SK-N-DZ (cell line): Measurements from ENCODE around the gene NDST1.

ENCODE experiments used
- DNase-seq: peaks from one replicate; pipeline ENCODE4 v3.0.0-alpha.2; 2015; ENCODE audit warnings: low spot score

Gene NDST1

GRCh38 chr5:150585781-150586341, 77.9 kb downstream of the NDST1 start:
- DNase-seq, result no peak

- no peak for DNase-seq
Observed at GRCh38 chr5:150587016-150587415, 79.1 kb downstream of the NDST1 start.

- DNase-seq, result no peak
Observed at GRCh38 chr5:150587856-150588595, 80.1 kb downstream of the NDST1 start.

GRCh38 chr5:150588596-150588890, 80.6 kb downstream of the NDST1 start:
- no peak for DNase-seq

DNA sequence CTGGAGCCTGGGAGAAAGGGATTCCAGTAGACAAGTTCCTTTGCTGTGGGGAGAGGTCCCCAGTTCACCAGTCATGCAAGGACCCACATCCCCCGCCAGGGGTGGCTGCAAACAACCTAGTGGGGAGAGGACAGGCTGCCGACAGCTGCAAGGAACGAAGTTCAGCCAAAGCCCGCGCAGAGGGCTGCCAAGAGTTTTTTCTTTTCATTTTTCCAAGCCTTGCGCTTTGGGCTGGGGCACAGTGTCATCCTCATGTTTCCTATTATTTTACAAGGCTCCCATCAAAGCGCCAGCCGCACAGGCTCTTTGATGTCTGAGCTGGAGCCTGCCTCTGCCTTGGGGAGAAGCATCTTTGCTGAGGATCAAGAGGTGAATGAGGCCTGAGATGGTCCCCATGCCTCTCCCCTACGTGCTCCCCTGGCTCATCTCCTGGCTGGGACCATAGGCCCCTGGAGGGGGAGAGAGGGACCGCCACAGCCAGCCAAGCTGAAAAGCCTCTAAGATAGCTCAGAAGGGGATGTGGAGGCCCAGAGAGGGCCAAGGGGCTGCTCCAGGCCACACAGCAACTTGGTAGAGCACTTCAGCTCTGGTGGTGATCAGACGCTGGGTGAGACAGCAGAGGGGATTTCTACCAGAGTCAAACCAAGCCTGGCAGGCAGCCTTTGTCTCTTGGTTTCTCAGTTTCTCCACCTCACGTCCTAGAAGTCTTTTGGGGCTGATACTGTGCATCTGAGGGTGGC, 82.1 kb downstream of the NDST1 start:
- DNase-seq, result peak; percentile 76

- peak; percentile 62 for DNase-seq
Observed at GRCh38 chr5:150590979-150591695, 83.2 kb downstream of the NDST1 start.

- no peak for DNase-seq
Observed at GRCh38 chr5:150593593-150593992, 85.7 kb downstream of the NDST1 start.

- no peak for DNase-seq
Observed at GRCh38 chr5:150593996-150594395, 86.1 kb downstream of the NDST1 start.

GRCh38 chr5:150595466-150596031, 87.6 kb downstream of the NDST1 start:
- DNase-seq, result peak; percentile 38

DNA sequence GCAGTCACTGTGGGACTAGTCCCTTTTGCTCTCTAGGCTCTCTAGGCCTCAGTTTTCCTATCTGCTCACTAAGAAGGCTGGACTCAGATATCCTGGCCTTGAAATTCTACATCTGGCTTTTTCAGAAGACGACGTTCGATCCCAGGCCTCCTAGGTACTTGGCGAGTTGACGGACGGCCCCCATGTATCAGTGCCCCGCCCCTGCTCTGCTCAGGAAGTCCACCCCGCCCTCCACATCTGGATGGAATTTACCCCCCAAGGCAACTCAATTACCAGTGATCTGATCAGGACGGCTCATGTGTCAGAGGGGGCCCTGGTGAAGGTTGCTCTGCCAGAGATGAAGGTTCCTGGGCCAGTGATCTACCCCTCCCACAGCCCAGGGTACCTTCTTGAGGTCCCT, 88.4 kb downstream of the NDST1 start:
- DNase-seq, result peak; percentile 81

- DNase-seq, result peak; percentile 26
Observed at GRCh38 chr5:150596826-150597225, 88.9 kb downstream of the NDST1 start.

DNA sequence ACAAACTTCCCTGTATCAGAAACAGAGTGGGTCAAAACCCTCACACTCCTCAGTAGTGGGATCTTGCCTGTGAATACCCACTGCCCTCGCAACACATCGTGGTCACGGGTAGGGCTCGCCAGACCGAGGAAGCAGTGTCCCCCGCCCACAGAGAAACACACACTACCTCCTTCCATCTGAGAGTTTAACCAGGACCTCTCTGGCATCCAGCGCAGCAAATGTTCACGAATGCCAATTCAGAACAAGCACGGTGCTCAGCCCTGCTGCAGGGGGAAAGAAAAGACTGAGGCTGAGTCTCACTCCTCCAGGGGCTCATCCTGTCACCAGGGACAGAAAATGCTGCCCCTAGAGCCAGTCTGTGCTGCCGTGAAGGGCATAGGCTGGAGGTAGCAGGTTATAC, 90.1 kb downstream of the NDST1 start:
- no peak for DNase-seq

DNA sequence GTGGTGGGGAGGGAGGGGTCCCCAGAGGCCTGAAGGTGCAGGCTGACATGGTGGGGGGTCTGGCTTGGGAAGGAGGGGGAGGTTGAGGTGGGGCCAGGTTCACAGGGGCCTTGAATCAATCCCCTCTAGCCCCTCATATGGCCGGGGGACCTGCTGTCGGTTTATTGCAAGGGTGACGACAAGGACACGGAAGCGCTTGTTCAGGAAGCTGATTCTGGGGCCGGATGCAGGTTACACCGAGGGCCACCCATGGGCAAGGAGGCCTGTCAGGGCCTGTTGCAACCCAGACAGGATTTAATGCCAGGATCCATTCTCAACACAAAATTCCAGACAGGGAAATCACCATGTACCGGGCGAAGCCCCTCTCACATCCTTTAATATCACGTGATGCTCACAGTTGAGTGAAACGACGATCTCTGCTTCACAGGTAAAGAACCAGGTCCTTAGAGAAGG, 90.9 kb downstream of the NDST1 start:
- DNase-seq, result no peak

- DNase-seq, result no peak
Observed at GRCh38 chr5:150599281-150599680, 91.3 kb downstream of the NDST1 start.

GRCh38 chr5:150599917-150600511, 92.1 kb downstream of the NDST1 start:
- no peak for DNase-seq

GRCh38 chr5:150600616-150601490, 92.9 kb downstream of the NDST1 start:
- peak; percentile 17 for DNase-seq

DNA sequence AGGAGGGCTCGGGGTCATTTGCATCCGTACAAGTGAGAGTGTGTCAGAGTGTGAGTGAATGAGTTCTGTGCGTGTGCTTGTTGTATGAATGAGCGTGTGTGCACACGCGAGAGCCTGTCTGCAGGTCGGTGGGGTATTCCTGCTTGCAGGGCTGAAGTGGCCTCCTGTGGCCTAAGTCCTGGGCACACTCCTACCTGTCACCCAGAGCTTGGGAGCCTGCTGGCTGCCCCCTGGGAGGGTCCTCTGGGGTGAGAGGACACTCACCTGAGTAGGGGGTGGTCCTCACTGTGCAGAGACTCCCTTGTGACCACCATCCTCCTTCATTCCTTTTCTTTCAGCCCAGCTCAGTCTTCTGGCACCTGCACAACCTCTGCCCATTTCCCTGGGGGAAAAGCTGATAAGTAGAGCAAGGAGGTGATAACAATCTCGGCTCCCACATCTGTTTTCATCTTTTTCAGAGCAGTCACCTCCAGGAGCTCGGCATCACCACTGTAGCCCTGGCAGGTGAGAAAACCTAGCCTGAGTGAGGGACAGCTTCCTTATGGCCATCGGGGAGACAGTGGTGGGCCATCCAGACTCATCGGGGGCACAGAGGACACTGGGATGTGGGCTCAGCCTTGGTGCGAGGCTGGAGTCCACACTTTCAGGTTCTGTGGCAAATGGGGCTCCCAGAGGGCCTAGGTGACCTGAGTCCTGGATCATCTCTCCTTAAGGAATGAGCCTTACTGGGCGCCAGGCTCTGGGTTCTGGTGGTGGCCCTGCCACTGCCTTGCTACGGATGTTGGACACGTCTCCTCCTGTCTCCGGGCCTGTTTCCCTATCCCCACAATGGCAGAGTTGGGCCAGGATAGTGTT, 93.8 kb downstream of the NDST1 start:
- DNase-seq, result peak; percentile 54

DNA sequence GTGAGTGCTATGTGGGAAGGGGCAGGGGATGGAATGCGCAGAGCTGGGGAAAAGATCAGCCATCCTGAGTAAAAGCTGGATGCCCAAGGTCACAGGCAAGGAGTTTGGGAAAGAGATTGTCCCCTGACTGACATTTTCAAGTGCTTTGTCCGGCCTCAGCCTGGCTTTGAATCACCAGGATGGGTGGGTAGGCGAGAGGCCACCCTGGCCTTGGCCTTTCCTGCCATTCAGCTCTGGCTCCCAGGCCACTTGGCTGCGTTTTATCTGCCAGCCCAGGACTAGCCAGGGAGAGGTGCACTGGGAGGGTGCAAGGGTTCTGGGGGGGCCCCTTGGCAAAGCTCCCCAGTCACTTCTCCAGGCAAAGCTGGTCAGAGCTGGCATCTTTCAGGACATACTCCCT, 95.1 kb downstream of the NDST1 start:
- no peak for DNase-seq

DNA sequence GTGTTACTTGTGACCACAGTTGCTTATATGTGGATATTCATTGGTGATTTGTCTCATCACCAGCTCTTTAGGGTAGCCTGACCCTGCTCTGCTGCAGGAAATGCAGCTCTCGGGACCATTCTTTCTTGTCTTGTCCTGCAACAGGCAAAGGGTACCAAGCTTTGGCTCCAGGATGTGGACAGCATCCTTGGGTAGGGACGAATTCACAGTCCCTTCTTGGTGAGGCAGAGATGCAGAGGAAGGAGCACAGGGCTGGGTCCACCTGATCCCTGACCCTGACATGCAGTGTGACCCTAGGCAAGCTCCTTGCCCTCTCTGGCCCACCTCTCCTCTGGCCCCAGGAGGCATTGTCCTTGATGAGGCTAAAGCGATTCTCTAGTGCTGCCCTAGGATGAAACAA, 95.6 kb downstream of the NDST1 start:
- no peak for DNase-seq

DNA sequence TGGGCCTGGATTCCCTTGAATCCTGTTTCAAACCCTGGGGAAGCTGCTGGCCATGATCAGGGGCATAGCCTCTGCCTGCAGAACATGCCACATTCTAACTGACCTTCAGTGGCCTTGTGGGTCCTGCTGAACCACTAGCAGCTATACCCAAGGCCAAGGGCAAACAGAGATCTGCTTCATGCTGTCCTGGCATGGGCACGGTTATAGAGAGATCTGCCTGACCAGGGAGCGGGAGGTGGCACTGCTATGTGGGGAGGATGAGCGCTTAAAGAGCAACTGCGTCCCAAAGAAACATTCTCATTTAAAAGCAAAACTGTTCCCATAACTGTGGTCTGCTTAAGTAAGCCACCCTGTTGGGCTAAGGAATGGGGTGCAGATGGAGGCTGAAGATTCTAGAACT, 96.1 kb downstream of the NDST1 start:
- DNase-seq, result no peak
